CD4-positive, alpha-beta T cell treated with Interferon alpha-2 for 1 hour (primary cell): Measurements from ENCODE around the gene RAPGEF2.
"Not testable (repeated sequence)": the region's sequence is repeated elsewhere in the genome, so short reads cannot be mapped to it uniquely, and the experiment has no call there.

Experiments used
- DNase-seq, 2 donors: peaks; one replicate each; pipeline ENCODE4 v3.0.0-alpha.2; 2020 to 2022

RAPGEF2 gene

DNA sequence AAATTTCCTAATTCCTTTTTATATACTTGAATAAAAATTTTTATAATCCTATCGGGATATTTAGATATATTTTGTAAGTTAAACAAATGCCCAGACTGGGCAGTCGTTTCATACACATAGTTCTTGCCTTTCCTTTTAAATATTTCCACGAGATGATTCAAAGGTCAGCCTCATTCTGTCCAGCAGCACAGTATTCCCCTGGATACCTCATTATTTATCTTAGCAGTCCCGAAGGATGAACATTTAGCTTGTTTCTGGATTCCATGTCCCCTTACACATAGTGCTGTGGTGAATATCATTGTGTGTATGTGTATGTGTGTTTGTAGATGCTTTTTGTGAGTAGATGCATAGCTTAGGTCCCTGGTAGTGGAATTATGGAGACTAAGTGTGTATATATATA lies 38.3 kb downstream of the RAPGEF2 start:
- no peak for DNase-seq

DNA sequence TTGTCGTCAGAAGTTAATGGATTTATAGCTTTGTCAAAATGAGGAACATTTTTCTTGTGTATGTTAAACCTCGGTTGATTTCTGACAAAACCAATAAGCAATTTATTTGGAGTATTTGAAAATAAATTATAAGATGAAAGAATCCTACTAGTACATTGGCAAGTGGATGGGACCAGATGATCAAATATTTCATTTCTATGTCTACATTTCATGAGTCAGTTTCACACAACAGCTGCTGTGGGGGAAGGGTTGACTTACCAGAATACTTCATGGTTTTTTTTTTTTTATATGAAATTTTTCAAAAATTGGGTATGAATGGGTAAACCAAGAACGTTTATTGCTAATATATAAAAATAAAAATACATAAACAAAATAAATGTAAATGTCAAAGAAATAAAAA lies 39.4 kb downstream of the RAPGEF2 start:
- no peak for DNase-seq

DNA sequence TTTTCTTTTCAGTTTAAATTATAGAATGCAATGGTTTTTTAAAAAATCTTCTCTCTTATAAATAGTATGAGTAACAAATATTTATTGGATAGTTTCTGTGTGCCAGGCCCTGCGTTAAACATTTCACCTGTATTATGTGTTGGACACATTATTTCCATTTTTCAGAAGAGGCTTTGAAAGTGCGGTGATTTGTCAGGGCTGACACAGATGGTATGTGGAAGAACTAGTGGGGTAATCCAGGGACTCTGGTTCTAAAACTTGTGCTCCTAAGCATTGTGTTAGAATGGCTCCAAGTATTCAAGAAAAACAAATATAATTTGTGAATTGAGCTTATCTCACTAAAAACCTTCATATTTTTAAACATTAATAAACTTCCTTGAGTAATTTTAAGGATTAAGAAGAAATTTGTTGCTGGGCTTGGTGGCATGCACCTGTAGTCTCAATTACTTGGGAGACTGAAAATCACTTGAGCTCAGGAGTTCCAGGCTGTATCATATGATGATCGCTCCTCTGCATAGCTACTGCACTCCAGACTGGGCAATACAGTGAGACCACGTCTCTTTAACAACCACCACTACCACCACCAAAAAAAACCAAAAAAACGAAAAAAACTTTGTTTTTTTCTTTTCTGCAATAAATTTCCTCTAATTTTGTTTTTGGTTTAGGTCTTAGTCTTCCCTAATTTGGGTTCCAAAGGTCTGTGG lies 40.0 kb downstream of the RAPGEF2 start:
- DNase-seq = no peak

DNA sequence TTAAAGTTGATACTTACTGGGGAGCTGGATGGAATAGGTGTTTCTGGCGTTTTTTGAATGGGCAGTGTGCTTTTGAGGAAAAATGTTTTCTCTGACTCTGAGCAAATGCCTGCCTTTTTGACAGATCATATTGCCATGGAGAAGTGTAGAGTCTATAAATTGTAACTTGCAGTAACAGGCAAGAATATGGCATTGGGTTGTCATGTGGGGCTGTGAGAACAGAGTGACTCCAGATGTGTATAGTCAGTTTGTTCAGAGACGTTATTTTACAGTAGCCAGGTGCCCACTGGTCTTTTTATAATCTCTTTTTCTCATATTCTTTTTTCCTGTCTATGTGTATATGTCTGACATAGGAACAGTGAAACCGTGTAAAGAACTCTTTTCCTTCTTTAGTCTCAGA lies 40.8 kb downstream of the RAPGEF2 start:
- DNase-seq = no peak

DNA sequence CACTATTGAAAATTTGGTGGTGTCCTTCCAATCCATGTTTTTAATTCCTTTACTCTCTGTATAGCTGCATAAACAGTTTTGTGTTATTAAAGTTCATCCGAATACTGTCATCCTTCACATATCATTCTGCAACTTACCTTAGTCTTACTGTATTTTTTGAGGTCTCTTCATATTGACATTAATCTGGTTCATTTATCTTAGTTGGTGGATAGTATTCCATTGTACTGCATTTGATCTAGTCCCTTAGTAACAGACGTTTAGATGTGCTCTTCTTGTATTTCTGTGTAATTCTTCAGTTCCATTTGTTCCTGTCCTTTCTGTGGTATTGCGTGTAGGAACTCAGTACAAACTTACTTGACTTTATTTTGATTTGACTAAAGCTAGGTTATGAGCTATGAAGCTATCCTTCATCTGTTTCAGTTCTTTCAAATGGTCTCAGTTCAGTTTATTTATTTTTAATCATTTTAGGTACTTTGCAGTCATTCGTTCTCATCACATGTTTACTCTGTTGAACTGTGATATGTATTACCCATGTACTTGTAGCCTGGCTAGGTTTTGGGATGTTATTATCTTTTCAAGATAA lies 41.3 kb downstream of the RAPGEF2 start:
- DNase-seq = no peak

DNA sequence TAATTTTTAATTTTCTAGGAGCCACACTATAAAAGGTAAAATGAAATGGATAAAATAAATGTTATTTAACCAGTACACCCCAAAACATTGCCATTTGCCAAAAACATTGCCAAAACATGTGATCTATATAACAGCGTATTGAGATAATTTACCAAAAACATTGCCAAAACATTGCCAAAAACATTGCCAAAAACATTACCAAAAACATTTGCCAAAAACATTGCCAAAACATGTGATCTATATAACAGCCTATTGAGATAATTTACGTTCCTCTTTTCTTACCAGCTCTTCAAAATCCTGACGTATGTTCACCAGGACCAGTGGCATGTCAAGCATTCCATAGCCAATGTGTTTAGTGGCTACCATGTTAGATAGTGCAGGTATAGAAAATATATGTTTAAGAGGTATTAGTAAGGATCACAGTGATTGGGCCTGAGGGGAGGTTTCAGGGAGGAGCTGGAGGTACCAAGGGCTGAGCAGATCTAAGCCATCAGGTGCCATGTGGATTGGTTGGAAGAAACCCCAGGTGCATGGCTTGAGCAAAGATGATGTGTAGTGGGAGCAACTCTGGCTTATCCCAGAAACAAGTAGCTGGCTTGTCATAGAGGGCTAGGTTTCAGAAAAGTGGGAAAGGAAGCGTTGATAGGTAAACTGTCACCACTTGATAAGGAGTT lies 42.6 kb downstream of the RAPGEF2 start:
- DNase-seq = no peak

DNA sequence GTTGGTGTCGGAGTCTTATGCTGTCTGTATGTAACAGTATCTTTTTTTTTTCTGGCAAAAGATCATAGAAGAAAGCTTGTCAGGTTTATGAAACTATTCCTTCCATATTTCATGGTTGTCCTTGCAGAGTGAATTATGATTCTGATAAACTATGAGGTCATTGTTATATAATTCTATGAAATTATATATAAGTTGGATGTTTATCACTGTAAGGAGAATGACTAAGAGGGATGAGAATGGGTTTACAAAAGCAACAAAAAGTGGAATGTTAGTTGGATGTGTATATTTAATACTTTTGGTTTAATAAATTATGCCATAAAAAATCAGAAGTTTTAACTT lies 43.1 kb downstream of the RAPGEF2 start:
- no peak for DNase-seq

DNA sequence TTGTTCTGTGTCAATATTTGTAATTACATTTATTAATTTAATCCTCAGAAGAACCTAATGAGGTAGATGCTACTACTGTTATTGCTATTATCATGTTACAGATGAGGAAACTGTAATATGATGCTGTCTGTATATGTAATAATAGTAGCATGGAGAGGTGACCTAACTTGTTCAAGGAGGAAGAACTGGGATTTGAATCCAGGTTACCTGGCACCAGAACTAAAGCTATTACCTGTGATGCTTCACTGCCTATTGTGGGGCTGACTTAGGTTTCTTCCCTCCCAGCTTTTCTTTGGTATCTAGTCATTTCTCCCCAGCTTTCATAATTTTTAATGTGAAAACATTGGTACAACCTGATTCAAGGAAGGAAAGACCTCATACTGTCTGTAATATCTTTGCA lies 43.6 kb downstream of the RAPGEF2 start:
- no peak for DNase-seq

DNA sequence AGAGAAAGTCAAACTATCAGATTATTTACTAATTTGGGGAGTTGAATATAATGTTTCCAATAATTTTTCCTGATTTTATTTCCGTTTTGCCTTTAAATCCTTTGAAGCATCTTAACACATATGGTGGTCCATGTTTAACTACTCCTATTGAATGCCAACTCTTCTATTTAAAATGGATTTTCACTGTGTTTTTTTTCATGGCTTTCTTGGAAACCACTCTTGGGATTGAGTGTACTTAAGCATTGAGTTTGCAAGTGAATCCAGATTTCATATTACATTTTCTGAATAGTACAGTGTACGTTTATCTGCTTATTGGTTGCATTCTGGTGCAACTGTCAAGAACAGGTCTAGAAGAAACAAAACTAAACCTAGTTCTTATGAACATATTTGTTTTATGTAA lies 45.6 kb downstream of the RAPGEF2 start:
- DNase-seq = no peak

DNA sequence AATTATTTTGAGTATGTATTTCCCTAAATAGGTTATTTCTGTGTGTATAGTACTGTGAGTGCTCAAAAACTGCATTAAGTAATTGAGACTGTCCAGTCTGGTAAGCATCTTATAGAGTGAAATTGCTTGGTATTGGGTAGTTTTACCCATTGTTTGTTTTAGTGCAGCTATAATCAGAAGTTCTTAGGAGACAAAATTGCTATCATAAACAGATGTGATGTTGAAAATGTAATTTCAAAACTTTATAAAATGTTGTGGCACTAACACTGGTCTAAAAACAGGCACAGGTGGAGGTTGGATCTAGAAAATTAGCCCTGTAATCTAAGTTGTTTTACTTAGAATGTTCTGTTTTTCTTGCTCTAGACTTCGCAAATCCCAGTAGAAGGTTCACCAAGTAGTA lies 46.8 kb downstream of the RAPGEF2 start:
- no peak for DNase-seq

DNA sequence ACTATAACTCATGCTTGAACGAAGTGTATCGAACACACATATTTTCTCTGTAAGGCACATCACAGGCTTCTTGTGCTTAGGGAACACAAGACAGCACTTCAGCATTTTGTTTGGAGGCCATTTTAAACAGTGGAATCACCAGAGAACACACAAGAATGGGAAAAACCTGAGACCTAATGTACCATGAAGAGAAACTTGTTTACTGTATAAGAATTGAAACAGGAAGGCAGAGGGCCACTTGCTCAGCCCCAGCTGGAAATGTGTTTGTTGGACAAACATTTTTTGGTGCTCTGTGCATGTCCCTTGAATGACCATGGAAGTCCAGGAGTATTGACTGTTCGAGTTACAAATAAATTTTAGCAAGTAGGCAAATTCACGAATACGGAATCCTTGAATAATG lies 47.5 kb downstream of the RAPGEF2 start:
- no peak for DNase-seq

DNA sequence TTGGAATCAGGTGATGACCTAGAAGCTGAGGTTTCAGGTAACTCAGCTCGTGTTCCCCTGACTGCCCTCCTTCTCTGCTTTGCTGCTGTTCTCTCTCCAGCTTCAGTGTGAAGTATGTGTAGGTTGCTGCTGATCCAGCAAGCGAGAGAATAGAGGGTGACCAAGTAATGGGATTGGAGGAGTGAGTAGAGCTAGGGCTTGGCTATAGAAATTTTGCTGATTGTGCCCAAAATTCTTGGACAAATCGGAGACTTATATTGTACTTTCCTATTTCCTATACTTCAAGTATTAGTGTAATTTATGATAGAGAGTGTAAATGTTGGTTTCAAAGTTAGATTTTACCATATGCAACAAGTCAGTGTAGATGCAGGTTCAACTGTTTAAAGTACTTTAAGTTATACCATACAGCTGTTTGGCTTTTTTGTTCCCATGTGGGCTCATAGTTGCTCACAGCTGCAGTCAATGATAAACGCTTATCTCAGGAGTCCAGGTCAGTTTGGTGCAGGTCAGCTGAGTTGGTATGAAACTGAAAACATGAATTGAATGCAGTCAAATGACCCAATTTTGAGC lies 48.0 kb downstream of the RAPGEF2 start:
- DNase-seq = no peak

DNA sequence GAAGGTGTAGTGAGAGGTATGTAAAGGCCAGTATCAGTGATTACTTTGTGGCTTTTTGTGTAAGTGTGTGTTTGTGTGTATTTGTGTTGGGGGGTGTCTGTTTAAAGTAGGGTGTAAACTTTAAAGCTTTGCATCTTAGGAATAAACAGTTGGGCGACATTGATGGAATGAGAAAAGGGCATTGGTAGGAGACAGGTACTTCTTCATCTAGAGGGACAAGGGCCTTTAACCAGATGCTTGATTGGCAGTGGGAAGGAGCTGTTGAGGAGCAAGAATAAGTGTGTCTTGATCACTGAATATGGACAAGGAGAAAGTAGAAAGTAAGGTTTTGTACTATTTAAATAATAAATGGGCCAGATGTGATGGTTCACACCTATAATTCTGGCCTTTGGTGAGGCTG lies 48.8 kb downstream of the RAPGEF2 start:
- DNase-seq = no peak

DNA sequence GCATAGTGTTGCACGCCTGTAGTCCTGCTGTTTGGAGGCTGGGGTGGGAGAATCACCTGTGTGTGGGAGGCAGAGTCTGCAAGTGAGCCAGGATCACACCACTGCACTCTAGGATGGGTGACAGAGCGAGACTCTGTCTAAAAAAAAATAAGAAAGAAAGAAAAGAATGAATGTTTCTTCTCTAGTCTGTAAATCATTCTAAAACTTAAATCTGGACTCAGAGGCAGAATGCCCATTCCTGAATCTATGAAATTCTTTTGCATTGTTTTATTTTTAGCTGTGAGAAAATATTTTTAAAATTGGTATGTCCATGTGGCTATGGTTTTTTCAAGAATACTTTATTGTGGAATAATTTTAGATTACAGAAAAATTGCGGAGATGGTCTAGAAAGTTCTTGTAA lies 49.3 kb downstream of the RAPGEF2 start:
- DNase-seq = no peak

DNA sequence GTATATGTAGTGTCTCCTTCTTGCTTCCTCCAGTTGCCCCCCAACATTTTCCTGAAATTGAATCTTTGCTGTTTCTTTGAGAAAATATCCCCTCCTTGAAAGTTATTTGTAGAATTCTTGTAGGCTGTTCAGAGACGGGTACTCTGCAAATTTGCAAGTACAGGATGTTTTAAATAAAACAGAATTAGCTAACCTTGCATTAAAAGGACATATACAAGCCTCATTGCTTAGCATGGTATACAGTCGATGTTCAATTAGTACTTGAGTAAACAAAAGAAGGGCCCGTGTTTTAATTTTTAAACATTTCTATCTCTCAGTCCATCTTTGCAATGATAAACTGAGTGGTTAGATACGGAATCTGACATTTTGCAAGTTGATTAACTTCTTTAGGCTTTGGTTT lies 50.8 kb downstream of the RAPGEF2 start:
- DNase-seq = no peak

DNA sequence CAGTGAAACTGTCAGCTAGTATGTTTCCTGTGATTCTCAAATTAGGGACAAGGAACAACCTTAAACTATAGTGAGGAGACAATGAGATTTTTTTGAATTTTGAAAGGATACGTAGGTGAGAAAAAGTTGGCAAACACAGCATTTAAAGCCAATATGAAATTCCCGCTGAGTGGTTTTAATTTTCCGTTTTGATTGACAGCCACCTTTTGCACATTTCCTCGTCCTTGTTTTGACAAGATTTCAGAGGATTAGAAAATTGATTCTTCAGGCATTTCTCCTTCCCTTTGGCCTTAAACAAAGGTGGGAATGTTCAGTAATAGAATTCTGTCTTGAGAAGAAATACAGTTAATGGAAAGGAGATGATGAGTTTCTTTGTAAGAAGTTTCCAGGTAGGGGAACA lies 52.2 kb downstream of the RAPGEF2 start:
- DNase-seq = no peak

DNA sequence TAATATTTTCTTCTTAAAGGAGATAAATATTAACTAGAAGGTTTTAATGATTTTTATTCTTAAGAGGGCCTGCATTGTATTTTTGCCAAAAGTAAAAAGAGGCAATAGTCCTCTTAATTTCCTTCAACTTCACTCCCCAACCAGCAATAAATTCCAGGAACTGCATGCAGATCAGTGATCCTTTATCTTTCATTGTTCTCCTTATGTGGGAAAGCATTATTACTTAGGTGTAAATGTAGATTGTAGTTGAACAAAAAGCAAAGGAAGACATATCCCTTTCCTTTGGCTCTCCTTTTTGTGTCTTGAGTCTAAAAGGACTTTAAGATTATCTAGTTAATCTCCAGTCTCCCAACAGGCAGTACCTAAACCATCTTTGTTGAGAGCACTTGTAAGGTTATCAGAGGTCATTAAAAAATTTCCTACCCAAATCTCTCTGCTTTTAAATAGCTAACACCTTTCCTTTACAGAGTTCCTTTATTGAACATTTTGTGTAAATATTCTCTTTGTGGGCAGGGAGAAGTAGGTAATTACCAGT lies 55.3 kb downstream of the RAPGEF2 start:
- DNase-seq = no peak

DNA sequence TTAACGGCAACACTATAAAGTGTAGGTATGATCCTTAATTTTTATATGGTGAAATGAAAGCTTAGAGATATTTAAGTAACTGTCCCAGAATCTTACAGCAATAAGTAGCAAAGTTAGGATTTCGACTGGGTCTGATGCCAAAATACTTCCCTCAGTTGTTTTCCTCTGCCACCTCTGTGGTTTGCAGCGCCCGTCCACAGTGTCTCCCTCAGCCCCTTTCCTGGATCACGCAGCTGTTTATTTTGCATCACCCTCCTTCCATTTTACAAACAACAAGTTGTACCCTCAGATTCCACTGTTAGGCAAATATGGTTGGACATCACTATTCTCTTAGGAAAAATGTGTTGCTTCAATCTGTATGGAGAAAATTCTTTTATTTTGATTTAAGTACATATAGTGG lies 56.1 kb downstream of the RAPGEF2 start:
- no peak for DNase-seq

DNA sequence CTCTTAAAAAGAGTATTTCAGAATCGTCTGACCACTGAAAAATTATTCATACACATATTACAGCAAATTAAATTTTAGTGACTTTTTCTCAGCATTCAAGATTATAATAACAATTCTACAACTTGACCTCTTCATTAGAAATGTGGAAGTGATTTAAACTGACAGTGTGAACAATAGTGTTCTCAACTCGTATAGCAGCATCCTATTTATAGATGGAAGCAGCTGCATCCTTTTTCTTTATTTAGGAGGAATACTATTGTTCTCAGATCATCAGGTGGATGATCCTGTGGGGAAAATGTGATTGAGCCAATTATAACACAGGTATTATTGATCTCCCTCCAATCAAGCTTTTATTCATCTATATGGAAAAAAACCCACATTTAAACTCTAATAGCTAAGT lies 56.7 kb downstream of the RAPGEF2 start:
- DNase-seq = no peak

DNA sequence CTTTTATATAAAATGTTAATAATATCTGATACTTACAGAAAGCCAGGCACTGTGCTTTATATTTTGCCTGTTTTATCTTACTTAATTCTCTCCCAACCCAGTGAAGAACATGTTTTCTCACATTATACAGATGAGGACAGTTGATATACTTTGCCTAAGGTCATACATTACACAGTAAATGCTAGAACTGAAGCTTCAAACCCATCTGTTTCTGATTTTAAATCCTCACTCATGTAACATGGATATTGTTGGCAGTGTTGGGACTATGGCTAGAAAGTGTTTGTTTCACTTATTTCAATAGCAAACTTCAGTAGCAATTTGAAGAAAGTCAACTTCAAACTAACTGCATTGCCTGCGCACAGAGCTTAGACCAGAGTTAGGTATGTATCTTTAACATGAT lies 57.4 kb downstream of the RAPGEF2 start:
- no peak for DNase-seq

DNA sequence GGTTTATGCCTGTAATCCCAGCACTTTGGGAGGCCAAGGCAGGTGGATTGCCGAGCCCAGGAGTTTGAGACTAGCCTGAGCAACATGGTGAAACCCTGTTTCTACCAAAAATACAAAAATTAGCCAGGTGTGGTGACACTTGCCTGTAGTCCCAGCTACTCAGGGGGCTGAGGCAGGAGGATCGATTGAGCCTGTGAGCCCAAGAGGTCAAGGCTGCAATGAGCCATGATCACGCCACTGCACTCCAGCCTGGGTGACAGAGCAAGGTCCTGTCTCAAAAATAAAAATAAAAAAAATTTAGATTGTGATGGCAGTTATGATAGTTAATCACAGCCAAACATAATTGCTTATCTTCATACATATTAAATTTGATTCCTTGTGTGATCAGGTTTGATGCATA lies 58.6 kb downstream of the RAPGEF2 start:
- not testable (repeated sequence) for DNase-seq

DNA sequence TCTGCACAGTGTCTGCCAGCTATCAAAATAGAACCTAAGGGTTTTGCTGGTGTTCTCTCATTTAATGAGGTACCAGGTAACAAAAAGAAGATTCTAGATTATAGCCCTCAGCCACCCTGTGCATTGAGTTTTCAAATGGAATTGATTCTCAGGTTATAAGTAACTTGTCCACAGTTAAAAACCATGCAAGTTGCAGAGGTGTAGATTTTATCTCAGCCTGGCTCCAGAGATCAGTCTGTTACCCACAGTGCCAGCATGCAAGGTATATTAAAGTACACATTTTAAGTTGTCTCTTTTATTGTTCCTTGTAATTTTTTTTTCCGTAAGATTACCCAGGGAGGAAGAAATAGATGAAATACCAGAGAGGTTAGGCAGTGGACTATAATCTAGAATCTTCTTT lies 59.7 kb downstream of the RAPGEF2 start:
- no peak for DNase-seq

DNA sequence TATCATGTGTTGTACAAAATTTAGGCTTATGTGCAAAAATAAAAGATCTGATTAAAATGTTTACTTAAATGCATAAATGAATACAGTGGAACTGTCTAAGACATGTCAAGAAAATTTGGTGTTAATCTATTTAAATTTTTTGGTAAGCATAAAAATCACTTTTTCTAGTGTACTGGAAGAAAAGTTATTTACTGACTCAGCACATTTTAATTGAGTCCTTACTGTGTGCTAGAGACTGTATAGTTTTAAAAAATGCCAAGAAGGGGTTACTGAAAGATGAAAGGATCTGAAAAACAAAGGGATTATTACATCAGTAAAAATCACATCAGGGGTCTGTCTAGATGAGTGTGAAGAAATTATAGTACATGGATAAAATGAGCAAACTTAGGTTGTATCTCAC lies 60.6 kb downstream of the RAPGEF2 start:
- DNase-seq = no peak
